Activated effector memory CD4-positive, alpha-beta T cell treated with anti-CD3 and anti-CD28 coated beads, Interleukin-2, amount 50 U/mL, for 16 hours (primary cell): Measurements from ENCODE around the gene NKAIN2.
"Not testable (repeated sequence)": the region's sequence is repeated elsewhere in the genome, so short reads cannot be mapped to it uniquely, and the experiment has no call there.

Source experiments
- DNase-seq: peaks from one replicate; pipeline ENCODE4 v3.0.0-alpha.2; 2020

Gene NKAIN2

GRCh38 chr6:124233221-124233620 lies 429.6 kb downstream of the NKAIN2 start:
- no peak for DNase-seq

- DNase-seq: no peak
Observed at GRCh38 chr6:124234801-124235200, 431.1 kb downstream of the NKAIN2 start.

DNA sequence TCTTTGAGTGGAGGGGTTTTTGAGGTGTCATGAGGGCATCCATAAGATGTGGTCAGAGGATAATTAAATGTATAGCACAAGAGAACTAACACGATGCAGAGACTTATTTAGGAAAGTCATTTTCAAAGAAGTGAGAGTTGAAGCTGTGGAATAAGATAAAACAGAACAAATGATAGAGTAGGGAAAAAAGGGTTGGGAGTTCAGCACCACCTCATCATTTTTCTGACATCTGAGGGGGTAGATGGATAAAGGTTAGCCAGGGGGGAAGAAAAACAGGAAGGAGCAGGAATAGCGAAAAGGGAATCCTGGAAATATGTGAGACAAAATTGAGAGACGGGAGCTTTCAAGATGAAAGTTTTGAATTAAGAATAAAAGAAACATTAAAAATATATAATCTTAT lies 434.2 kb downstream of the NKAIN2 start:
- DNase-seq: no peak

DNA sequence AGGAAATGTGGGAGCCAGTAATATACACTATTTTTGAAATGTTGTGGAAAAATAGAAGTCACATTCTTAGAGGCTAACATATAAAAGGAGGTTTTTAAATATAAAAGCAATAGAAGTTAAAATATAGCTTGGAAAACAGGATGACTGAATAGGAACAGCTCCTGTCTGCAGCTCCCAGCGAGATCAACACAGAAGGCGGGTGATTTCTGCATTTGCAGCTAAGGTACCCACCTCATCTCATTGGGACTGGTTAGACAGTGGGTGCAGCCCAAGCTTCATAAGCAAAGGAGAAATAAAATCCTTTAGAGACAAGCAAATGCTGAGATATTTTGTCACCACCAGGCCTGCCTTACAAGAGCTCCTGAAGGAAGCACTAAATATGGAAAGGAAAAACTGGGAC lies 434.7 kb downstream of the NKAIN2 start:
- DNase-seq: not testable (repeated sequence)

- no peak for DNase-seq
Observed at GRCh38 chr6:124254941-124255685, 451.4 kb downstream of the NKAIN2 start.

GRCh38 chr6:124260337-124260736 lies 456.7 kb downstream of the NKAIN2 start:
- DNase-seq: no peak

DNA sequence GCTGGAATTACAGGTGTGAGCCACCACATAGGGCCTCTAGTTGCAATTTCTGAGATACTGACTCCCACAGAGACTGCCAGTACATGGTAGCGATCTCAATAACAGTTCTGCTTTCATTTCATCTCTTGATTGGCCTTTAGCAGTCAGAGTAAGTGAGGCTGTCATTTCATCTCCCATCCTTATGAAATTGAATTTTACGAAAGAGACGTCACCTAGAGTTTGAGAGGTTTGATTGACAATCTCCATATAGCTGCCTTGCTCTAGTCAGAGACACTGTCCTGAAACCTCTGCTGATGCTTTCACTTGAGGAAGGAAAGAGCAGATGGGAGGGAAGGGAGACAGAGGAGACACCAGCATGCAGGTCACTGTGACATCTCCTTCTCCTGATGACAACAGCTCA lies 466.1 kb downstream of the NKAIN2 start:
- no peak for DNase-seq

DNA sequence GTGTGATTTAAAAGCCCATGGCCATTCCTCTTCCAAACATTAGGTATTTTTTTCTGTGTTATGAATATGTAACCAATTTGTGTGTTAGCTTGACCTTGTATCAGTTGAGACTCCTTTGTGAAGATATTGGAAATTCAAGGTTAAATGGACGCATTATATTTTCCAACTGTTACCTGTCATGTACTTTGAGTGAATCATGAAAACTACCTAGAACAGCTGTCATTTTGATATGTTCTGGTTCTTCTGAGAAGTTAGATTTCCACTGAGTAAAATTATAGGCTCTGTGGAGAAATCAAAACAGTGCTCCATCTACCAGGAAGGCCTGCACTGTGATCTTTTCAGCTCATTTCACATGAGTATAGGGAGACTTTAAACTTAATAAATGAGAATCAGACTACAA lies 470.0 kb downstream of the NKAIN2 start:
- no peak for DNase-seq

DNA sequence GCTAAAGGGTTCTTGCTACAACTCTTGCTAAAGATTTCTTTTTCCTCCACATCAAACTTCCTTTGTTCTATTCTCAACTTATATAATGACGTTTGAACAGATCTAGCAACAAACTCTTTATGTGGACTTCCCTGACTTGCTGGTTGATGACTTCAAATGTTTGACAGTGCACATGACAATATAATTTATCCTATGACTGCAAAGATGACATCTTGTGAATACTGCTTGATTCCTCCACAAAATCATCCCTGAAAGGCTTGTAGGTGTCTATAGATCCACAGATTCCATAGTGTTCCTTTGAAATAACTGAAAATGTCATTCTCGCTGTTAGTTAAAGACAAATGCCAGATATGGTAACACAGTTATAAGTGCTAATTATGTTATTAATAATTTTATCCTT lies 478.9 kb downstream of the NKAIN2 start:
- DNase-seq: no peak

DNA sequence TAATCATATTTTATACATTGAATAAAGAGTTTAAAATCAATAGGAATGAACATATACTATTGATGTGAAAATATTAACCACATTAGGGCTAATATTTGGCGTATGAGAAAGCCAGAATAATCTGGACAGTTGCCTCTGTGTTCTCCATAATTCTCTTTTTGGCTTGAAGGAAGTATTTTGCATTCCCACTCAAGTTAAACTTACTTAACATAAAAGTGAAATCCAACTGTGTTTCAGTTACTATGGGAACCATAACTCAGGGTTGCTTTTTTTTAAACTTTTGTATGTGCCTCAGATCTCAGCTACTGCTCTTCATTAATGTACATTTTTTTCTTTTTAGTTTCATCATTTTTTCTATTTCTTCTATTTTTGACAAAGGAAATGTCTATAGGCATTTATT lies 479.8 kb downstream of the NKAIN2 start:
- DNase-seq: no peak

DNA sequence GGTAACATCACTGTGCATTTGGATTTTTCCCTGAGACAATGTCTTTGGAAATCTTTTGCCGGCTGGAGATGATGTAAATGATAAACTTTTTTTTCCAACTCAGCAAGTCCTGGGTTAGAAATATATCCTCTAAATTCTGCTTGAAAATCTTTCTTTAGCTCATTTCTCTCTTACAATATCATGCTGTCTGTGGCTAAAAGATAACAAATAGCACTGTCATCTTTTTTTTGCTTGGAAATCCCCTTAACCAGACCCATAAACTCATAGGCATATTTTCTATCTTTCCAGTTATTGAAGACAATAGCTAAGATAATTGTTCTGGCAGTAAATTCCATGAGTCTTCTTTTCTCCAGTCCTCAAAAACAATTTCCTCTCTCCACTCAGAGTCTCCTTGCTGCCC lies 481.5 kb downstream of the NKAIN2 start:
- no peak for DNase-seq

DNA sequence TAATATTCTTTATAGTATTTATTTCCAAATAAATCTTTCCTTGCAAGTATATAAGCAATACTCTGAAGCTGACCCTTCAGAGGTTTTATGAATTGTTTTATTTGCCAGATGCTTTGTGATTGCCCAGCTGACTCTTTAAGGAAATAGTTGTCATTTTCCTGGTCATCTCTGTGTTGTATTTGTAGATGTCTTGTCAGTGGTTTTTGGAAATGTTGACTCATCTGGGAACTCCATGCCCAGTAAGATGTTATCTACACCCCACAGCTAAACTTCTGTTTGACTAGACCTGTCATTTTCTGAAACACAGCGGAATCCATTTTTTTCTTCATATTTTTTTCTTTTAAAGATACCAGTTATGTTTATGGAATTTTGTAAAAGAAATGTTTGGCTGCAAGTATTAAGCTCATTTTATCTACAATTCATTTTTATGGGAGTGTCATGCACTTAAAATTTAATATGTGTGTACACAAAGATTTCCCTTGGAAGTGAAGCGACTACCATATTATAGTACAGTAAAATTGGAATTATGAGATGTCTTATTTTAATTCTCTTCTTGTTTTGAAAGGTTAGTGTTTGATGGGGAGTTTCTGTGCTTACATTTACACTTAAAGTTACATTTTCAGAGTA lies 491.0 kb downstream of the NKAIN2 start:
- DNase-seq: no peak

DNA sequence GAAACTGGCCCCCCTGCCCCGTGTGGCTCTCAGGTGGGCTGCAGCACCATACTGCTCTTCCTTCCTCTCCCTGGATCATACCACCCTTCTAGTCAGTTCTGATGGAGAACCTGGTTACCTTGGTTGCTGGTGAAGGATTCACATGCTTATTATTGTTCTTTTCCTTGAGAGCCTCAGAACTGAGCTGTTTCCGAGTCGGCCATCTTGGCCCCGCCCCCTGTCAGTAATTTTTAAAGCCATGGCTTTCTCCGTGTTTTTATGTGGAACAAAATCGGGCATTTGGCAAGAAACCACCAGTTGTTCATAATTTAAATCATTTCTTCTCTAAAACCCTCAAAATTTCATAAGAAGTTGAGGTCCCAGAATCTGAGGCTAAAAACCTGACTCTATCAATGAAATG lies 493.8 kb downstream of the NKAIN2 start:
- no peak for DNase-seq

- no peak for DNase-seq
Observed at GRCh38 chr6:124298730-124299129, 495.1 kb downstream of the NKAIN2 start.

GRCh38 chr6:124300907-124301306 lies 497.2 kb downstream of the NKAIN2 start:
- not testable (repeated sequence) for DNase-seq

DNA sequence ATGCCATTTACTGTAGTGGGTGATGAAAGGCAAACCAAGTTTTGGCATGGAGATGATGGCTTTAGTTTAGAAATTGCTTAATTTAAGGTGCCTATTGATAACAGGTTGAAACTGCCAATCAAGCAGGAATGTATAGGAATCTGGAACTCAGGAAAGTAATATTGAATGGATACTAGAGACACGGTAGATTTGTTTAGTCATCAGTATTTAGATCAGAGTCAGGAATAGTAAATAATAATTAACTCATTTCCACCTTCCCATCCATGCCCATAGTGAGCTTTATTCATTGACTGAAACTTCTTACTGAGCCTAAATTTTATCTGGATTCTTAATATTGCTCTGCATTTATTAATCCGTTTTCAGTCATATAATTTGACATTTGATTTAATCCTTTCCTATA lies 500.3 kb downstream of the NKAIN2 start:
- DNase-seq: no peak

- no peak for DNase-seq
Observed at GRCh38 chr6:124310139-124310538, 506.5 kb downstream of the NKAIN2 start.

DNA sequence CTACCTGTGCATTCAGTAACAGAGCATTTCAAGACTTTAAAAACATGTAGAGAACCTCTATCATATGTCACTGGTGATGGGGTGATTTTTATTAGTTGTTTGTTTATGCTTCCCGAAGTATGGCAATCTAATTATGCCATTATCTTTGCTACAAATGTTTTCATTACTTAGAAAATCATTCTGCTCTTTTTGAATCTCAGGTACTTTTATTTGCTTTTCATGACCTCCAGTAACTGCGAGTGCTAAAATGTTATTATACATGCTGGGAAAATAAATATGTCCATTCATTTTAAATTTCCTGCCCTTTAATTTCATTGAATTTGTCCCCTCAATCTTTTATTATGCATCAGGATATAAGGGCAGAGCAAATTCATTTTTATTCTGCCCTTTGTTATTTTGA lies 515.7 kb downstream of the NKAIN2 start:
- no peak for DNase-seq

DNA sequence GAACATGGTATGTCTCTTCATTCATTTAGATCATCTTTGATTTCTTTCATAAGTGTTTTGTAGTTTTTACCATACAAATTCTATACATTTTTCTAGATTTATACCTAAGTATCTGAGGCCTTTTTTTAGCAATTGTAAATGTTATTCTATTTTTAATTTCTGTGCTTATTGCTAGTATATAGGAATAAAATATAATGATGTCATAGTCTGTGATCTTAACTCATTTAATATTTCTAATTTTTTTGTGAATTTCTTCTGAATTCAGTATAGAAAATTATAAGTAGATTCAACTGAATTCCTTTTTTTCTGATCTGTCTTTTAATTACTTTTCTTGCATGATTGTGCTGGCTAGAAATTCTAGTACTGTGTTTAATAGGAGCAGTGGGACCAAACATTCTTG lies 520.6 kb downstream of the NKAIN2 start:
- DNase-seq: no peak

GRCh38 chr6:124330197-124330596 lies 526.5 kb downstream of the NKAIN2 start:
- no peak for DNase-seq

- DNase-seq: no peak
Observed at GRCh38 chr6:124334359-124334758, 530.7 kb downstream of the NKAIN2 start.

DNA sequence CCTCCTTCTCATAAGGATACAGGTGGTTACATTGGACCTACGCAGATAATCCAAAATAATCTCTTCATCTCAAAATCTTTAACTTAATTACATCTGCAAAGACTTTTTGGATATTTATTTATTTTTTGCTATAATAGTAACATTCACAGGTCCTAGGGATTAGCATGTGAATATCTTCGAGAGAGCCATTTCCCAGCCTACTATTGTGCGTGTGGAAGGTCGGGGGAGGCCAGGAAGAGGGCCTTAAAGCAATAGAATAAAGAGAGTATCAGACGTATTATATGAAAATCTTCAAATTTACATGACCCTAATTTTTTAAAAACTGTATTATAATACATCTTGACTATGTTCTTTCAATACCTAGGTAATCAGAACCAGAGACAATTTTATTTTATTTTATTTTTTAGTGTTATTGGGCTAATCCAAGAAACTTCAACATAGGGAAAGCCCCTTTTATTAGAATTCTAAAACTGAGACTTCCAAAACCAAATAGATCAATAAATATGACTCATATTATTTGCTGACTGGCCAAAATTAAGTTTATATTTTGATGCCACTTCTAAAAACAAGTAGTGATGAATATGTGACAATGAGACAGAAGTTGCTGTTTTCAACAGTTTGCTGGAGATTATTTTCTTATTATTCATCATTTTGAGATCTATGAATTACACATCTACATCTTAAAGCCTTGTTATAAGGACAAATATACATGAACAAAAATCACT lies 536.1 kb downstream of the NKAIN2 start:
- DNase-seq: no peak

GRCh38 chr6:124348339-124348738 lies 544.7 kb downstream of the NKAIN2 start:
- DNase-seq: not testable (repeated sequence)

DNA sequence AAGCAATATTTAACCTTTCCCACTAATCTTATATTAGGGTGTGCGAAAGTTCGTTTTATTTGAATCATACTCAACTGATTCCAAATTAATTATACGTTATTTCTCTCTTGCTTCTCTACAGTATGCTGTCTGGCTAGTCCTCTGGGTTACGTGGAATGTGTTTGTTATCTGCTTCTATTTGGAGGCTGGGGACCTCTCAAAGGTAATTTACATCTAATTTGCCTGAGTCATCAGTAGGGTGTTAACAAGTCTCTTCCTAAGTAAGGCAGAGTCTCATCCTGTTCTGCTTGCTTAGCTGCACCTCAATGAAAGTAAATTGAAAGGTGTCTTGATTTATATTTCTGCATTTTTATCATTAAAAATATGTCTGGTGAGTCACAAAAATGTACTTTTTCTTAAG lies 551.5 kb downstream of the NKAIN2 start:
- DNase-seq: no peak
